ENCODE data around the gene DHDDS.
"Not testable (repeated sequence)": the region's sequence is repeated elsewhere in the genome, so short reads cannot be mapped to it uniquely, and the experiment has no call there.

DNA sequence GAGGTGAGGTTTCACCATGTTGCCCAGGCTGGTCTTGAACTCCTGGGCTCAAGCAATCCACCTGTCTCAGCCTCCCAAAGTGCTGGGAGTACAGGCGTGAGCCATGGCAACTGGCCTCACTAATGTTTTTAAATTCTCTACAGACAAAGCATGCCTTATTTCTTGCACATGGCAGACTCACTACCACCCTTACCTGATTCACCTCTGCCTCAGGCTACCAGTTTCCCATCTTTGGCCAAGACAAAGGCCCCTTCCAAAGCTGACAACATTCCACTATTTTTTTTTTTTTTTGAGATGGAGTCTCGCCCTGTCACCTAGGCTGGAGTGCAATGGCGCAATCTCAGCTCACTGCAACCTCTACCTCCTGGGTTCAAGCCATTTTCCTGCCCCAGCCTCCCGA is 83.7 kb downstream of the DHDDS start:
- TF ChIP-seq, protein P1, sequence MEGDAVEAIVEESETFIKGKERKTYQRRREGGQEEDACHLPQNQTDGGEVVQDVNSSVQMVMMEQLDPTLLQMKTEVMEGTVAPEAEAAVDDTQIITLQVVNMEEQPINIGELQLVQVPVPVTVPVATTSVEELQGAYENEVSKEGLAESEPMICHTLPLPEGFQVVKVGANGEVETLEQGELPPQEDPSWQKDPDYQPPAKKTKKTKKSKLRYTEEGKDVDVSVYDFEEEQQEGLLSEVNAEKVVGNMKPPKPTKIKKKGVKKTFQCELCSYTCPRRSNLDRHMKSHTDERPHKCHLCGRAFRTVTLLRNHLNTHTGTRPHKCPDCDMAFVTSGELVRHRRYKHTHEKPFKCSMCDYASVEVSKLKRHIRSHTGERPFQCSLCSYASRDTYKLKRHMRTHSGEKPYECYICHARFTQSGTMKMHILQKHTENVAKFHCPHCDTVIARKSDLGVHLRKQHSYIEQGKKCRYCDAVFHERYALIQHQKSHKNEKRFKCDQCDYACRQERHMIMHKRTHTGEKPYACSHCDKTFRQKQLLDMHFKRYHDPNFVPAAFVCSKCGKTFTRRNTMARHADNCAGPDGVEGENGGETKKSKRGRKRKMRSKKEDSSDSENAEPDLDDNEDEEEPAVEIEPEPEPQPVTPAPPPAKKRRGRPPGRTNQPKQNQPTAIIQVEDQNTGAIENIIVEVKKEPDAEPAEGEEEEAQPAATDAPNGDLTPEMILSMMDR (IDR thresholded peaks at IDR 0.05): not testable (repeated sequence)
- not testable (repeated sequence) for TF ChIP-seq EZH2, EZH2phosphoT487 (IDR thresholded peaks at IDR 0.05)
